Measurements from ENCODE around the gene RPL32. TPM values are rescaled to one million over a fixed set of nuclear protein-coding genes. Genes with fewer than 3 reads are reported as not detected.

RPL32 gene
- total and polyA plus RNA-seq, 9 of the 15 experiments (the other 6 are each of a cell fraction or from before 2014, with no cell fraction given), result 2,738 to 6,200 (median 4,286) TPM

GRCh38 chr3:12879191-12879815, 37.9 kb upstream of the RPL32 start (continued):
- TF ChIP-seq RREB1 (CRISPR knock-in tag; IDR thresholded peaks at IDR 0.05) (0 out of 2 replicates have a peak, but pooled peaks have one; percentile 46), ZNF239 (CRISPR knock-in tag; IDR thresholded peaks at IDR 0.05) (0 out of 2 replicates have a peak, but pooled peaks have one; percentile 12), ETV5 (CRISPR knock-in tag; IDR thresholded peaks at IDR 0.05; ENCODE audit: low read depth) (no peak), CCNT2 (IDR thresholded peaks at IDR 0.05; ENCODE audit: borderline replicate concordance, extremely low read depth, insufficient read length, low read depth, low read length) (no peak), ZC3H8 (IDR thresholded peaks at IDR 0.05) (no peak), ZNF347 (CRISPR knock-in tag; IDR thresholded peaks at IDR 0.05; ENCODE audit: low read depth) (no peak), ZEB2 (IDR thresholded peaks at IDR 0.05) (no peak), ELK3 (CRISPR knock-in tag; IDR thresholded peaks at IDR 0.05) (no peak), THAP7 (CRISPR knock-in tag; IDR thresholded peaks at IDR 0.05) (no peak)
